Gastroesophageal sphincter (tissue), 4 donors: Measurements from ENCODE around the gene PPP2R3B. TPM values are rescaled to one million over a fixed set of nuclear protein-coding genes. Genes with fewer than 3 reads are reported as not detected.
"Not testable (repeated sequence)": the region's sequence is repeated elsewhere in the genome, so short reads cannot be mapped to it uniquely, and the experiment has no call there.

ENCODE experiments used
- ATAC-seq: fragments of 150-250 bp; one replicate; pipeline ENCODE4 v1.9.1; 2016; ENCODE audit warnings: mild to moderate bottlenecking, moderate library complexity
- H3K27ac ChIP-seq, 4 donors: fragments of 200-600 bp; sonication (generic) in 3 of 4; 1 replicate in 3 of 4; 2 replicates in 1 of 4; pipeline ENCODE4 v1.5.1; 2016 to 2019
- H3K27me3 ChIP-seq: fragments of 200-600 bp; sonication (generic); one replicate; pipeline ENCODE4 v1.5.1; 2019
- H3K36me3 ChIP-seq, 2 donors: fragments of 200-600 bp; sonication (generic); one replicate each; pipeline ENCODE4 v1.5.1; 2019; ENCODE audit warnings: control low read depth in 1 of 2
- H3K4me1 ChIP-seq, 3 donors: fragments of 200-600 bp; sonication (generic); 1 replicate in 2 of 3; 2 replicates in 1 of 3; pipeline ENCODE4 v1.5.1; 2016 to 2019; ENCODE audit warnings: control low read depth in 2 of 3
- H3K4me3 ChIP-seq, 2 donors: fragments of 200-600 bp; sonication (generic); one replicate each; pipeline ENCODE4 v1.5.1; 2019; ENCODE audit warnings: mild to moderate bottlenecking in 1 of 2, moderate library complexity in 1 of 2
- H3K9me3 ChIP-seq, 3 donors: fragments of 200-600 bp; sonication (generic); one replicate each; pipeline ENCODE4 v1.5.1; 2017 to 2019; ENCODE audit warnings: control low read depth in 2 of 3
- CTCF ChIP-seq, 4 experiments: fragments of 200-600 bp in 2 of 4; fragments of 450-650 bp in 2 of 4; sonication (generic) in 1 of 4; IDR thresholded peaks; one replicate each; pipeline ENCODE4 v1.5.1; 2017 to 2019; ENCODE audit warnings: antibody characterized with exemption in 4 of 4, mild to moderate bottlenecking in 2 of 4, moderate library complexity in 2 of 4
- EP300 ChIP-seq: sonication (generic); formaldehyde crosslinking; IDR thresholded peaks from one replicate; pipeline ENCODE4 v1.6.1; 2017; ENCODE audit warnings: antibody characterized with exemption, mild to moderate bottlenecking
- POLR2A ChIP-seq, 2 donors: fragments of 450-650 bp; IDR thresholded peaks; one replicate each; pipeline ENCODE4 v1.6.1; 2017; ENCODE audit warnings: antibody characterized with exemption in 2 of 2, mild to moderate bottlenecking in 2 of 2, moderate library complexity in 1 of 2
- POLR2AphosphoS5 ChIP-seq: sonication (generic); formaldehyde crosslinking; IDR thresholded peaks from one replicate; pipeline ENCODE4 v1.6.1; 2017; ENCODE audit warnings: antibody characterized with exemption
- WGBS, 2 donors: methylation state at CpG; one replicate each; pipeline ENCODE4 v1.1.5; 2018; ENCODE audit warnings: low coverage in 1 of 2; 5-methylcytosine and 5-hydroxymethylcytosine counted together
- total RNA-seq, 4 donors: library from RNA; depleted of rRNA; stranded (reverse); fragments of >200 nt; gene quantifications; one replicate each; pipeline ENCODE4 v1.1.0, GENCODE V29; 2016

Gene PPP2R3B
- total RNA-seq, 4 donors from 2014 or later, result 3.8 to 6.5 (median 5.1) TPM

GRCh38 chrX:389021-389441 lies 2.3 kb upstream of the PPP2R3B start:
- no peak overlapping the region for H3K4me3 ChIP-seq
- ATAC-seq, result no peak
- TF ChIP-seq CTCF (IDR thresholded peaks at IDR 0.05) (no peak), EP300 (no peak), POLR2A (IDR thresholded peaks at IDR 0.05) (no peak), POLR2AphosphoS5 (no peak)

GRCh38 chrX:387729-388128 lies 1.0 kb upstream of the PPP2R3B start:
- Histone ChIP-seq H3K27me3 (no peaks in the 10 kb centered on the region), H3K4me1 (peaks cover 0 to 19% (median 8%) of the 10 kb centered on the region in 3 donors), H3K27ac (peak overlapping the region; percentile 7 to 99 (median 98)), H3K36me3 (no peaks in the 10 kb centered on the region), H3K4me3 (peak overlapping the region; percentile 23 to 90), H3K9me3 (no peaks in the 10 kb centered on the region)
- WGBS, 2 donors, result 61 to 80% methylated on average over 1 to 6 of the region's 14 CpGs
- no peak for TF ChIP-seq POLR2A (IDR thresholded peaks at IDR 0.05)
- no peak for TF ChIP-seq CTCF (IDR thresholded peaks at IDR 0.05)
- TF ChIP-seq EP300, result no peak
- no peak for TF ChIP-seq POLR2AphosphoS5
- ATAC-seq, result no peak

More at GRCh38 chrX:389021-389441, 2.3 kb upstream of the PPP2R3B start:
- Histone ChIP-seq H3K27me3 (no peaks in the 10 kb centered on the region), H3K36me3 (no peaks in the 10 kb centered on the region), H3K27ac (no peak overlapping the region), H3K9me3 (no peaks in the 10 kb centered on the region), H3K4me1 (peaks cover 0 to 19% (median 8%) of the 10 kb centered on the region in 3 donors)
- 81% methylated on average over 4 to 9 of the region's 12 CpGs for WGBS, 2 donors

- H3K4me1 ChIP-seq, result peaks cover 0 to 19% (median 8%) of the 10 kb centered on the region in 3 donors
- no peaks in the 10 kb centered on the region for H3K9me3 ChIP-seq
- H3K4me3 ChIP-seq, result peak overlapping the region; percentile 51 to 90
- no peaks in the 10 kb centered on the region for H3K36me3 ChIP-seq
- H3K27ac ChIP-seq, result peak overlapping the region in 3 of 4 donors; percentile 98 to 99 (median 98)
- 0% methylated on average over 5 to 8 of the region's 57 CpGs for WGBS, 2 donors
- TF ChIP-seq POLR2AphosphoS5, result no peak
- TF ChIP-seq CTCF (IDR thresholded peaks at IDR 0.05), result no peak
- H3K27me3 ChIP-seq, result no peaks in the 10 kb centered on the region
- ATAC-seq, result no peak
Observed at GRCh38 chrX:386239-386767, 404 bp downstream of the PPP2R3B start.

DNA sequence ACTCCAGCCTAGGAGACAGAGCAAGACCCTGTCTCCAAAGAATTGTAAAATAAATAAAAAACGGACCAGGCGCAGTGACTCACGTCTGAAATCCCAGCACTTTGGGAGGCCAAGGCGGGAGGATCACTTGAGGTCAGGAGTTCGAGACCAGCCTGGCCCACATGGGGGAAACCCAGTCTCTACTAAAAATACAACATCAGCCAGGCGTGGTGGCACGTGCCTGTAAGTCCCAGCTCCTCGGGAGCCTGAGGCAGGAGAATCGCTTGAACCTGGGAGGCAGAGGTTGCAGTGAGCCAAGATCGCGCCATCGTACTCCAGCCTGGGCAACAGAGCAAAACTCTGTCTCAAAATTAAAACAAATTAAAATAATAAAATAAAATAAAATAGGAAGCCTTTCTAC lies 971 bp downstream of the PPP2R3B start:
- H3K9me3 ChIP-seq, H3K27me3 ChIP-seq, H3K36me3 ChIP-seq, H3K27ac ChIP-seq, ATAC-seq: not testable (repeated sequence)
- H3K4me1 ChIP-seq, result peaks cover 0 to 19% (median 8%) of the 10 kb centered on the region in 3 donors
- WGBS, 2 donors, result 51 to 94% methylated on average over 3 to 10 of the region's 12 CpGs
- H3K4me3 ChIP-seq, result peak overlapping the region in 1 of 2 donors; percentile 90

- no peak for ATAC-seq
- 92 to 94% methylated on average over 5 to 8 of the region's 9 CpGs for WGBS, 2 donors
- no peak overlapping the region for H3K4me3 ChIP-seq
- no peaks in the 10 kb centered on the region for H3K9me3 ChIP-seq
- no peaks in the 10 kb centered on the region for H3K27me3 ChIP-seq
- H3K4me1 ChIP-seq, result peaks cover 0 to 19% (median 8%) of the 10 kb centered on the region in 3 donors
- H3K36me3 ChIP-seq, result no peaks in the 10 kb centered on the region
- TF ChIP-seq CTCF (IDR thresholded peaks at IDR 0.05) (no peak), EP300 (no peak), POLR2A (IDR thresholded peaks at IDR 0.05) (no peak), POLR2AphosphoS5 (no peak)
- no peak overlapping the region for H3K27ac ChIP-seq
Observed at GRCh38 chrX:384861-385260, 1.8 kb downstream of the PPP2R3B start.
